Osteocyte (in vitro differentiated cells): ENCODE data around the gene TTC28. TPM values are rescaled to one million over a fixed set of nuclear protein-coding genes. Genes with fewer than 3 reads are reported as not detected.

Source experiments
- DNase-seq: peaks from one replicate; pipeline ENCODE4 v3.0.0; 2021; ENCODE audit warnings: mixed read lengths; ENCODE audit not compliant: unreplicated experiment; ENCODE audit errors: extremely low spot score
- H3K27ac Mint-ChIP-seq: one replicate; pipeline ENCODE4 v1.8.0; 2021; ENCODE audit warnings: mild to moderate bottlenecking, mixed read lengths; ENCODE audit not compliant: unreplicated experiment
- H3K27me3 Mint-ChIP-seq: one replicate; pipeline ENCODE4 v1.8.0; 2021; ENCODE audit warnings: mixed read lengths; ENCODE audit not compliant: unreplicated experiment
- H3K36me3 Mint-ChIP-seq: one replicate; pipeline ENCODE4 v1.8.0; 2021; ENCODE audit warnings: mixed read lengths; ENCODE audit not compliant: unreplicated experiment
- H3K4me1 Mint-ChIP-seq: one replicate; pipeline ENCODE4 v1.8.0; 2021; ENCODE audit warnings: mixed read lengths; ENCODE audit not compliant: unreplicated experiment
- H3K4me3 Mint-ChIP-seq: one replicate; pipeline ENCODE4 v1.8.0; 2021; ENCODE audit warnings: mild to moderate bottlenecking, moderate library complexity, mixed read lengths; ENCODE audit not compliant: unreplicated experiment
- H3K9me3 Mint-ChIP-seq: one replicate; pipeline ENCODE4 v1.8.0; 2021; ENCODE audit warnings: mixed read lengths; ENCODE audit not compliant: unreplicated experiment
- CTCF ChIP-seq: fragments of 200-600 bp; sonication (generic); IDR thresholded peaks from 2 replicates; pipeline ENCODE4 v1.5.0; 2021; ENCODE audit warnings: antibody characterized with exemption, mild to moderate bottlenecking, moderate library complexity
- total RNA-seq: library from RNA; stranded (reverse); gene quantifications from 2 replicates; pipeline ENCODE4 v1.2.1, GENCODE V29; 2021

Gene TTC28
- total RNA-seq, 1 donor from 2014 or later: 70.3 TPM

- Mint-ChIP-seq H3K9me3 (no peaks in the 10 kb centered on the region), H3K36me3 (peaks cover 3% of the 10 kb centered on the region), H3K27ac (peak overlapping the region; percentile 68), H3K4me1 (peaks cover 41% of the 10 kb centered on the region), H3K4me3 (no peak overlapping the region), H3K27me3 (no peaks in the 10 kb centered on the region)
- TF ChIP-seq CTCF: no peak
- no peak for DNase-seq
Observed at GRCh38 chr22:28381429-28382167, 298.0 kb downstream of the TTC28 start.

GRCh38 chr22:28379951-28380350 is 299.7 kb downstream of the TTC28 start:
- H3K27ac Mint-ChIP-seq: peak overlapping the region; percentile 68
- no peaks in the 10 kb centered on the region for H3K36me3 Mint-ChIP-seq
- no peaks in the 10 kb centered on the region for H3K27me3 Mint-ChIP-seq
- H3K4me1 Mint-ChIP-seq: peaks cover 41% of the 10 kb centered on the region
- H3K9me3 Mint-ChIP-seq: no peaks in the 10 kb centered on the region
- no peak for TF ChIP-seq CTCF
- H3K4me3 Mint-ChIP-seq: no peak overlapping the region
- DNase-seq: no peak

- Mint-ChIP-seq H3K27ac (no peak overlapping the region), H3K4me3 (no peak overlapping the region), H3K27me3 (no peaks in the 10 kb centered on the region), H3K4me1 (peaks cover 41% of the 10 kb centered on the region), H3K9me3 (no peaks in the 10 kb centered on the region), H3K36me3 (no peaks in the 10 kb centered on the region)
- no peak for DNase-seq
- no peak for TF ChIP-seq CTCF
Observed at GRCh38 chr22:28379075-28379779, 300.4 kb downstream of the TTC28 start.

- H3K4me1 Mint-ChIP-seq: peaks cover 29% of the 10 kb centered on the region
Observed at GRCh38 chr22:28375761-28376534, 303.7 kb downstream of the TTC28 start.

More at GRCh38 chr22:28375761-28376534, 303.7 kb downstream of the TTC28 start:
- no peaks in the 10 kb centered on the region for H3K36me3 Mint-ChIP-seq
- H3K9me3 Mint-ChIP-seq: no peaks in the 10 kb centered on the region
- TF ChIP-seq CTCF: no peak
- no peak for DNase-seq
- no peak overlapping the region for H3K4me3 Mint-ChIP-seq
- H3K27ac Mint-ChIP-seq: no peak overlapping the region
- H3K27me3 Mint-ChIP-seq: no peaks in the 10 kb centered on the region
